A673 (cell line): ENCODE measurements around the gene TEX2. TPM values are rescaled to one million over a fixed set of nuclear protein-coding genes. Genes with fewer than 3 reads are reported as not detected.
A peak's percentile ranks its signal among the peaks of the same experiment; 100 is the strongest.

Source experiments
- BruUV-seq: library from RNA; stranded (reverse); fragments of 400-500 nt; replicated peaks from 2 replicates; lab custom pipeline; 2021; lab: Mats Ljungman, UMichigan
- CTCF ChIA-PET: fragments of 300-600 bp; sonication (Branson Sonifier 250); formaldehyde crosslinking; loops from one replicate; lab custom pipeline; 2022; ENCODE audit warnings: antibody characterized with exemption; lab: Charles Lee
- POLR2A ChIA-PET: fragments of 300-600 bp; sonication (Branson Sonifier 250); formaldehyde crosslinking; loops from one replicate; lab custom pipeline; 2022; ENCODE audit warnings: antibody characterized with exemption; ENCODE audit not compliant: low non-redundant PET; lab: Charles Lee
- DNase-seq: peaks from one replicate; pipeline ENCODE4 v3.0.0-alpha.2; 2015; ENCODE audit warnings: low spot score
- H3K27ac ChIP-seq: fragments of 200-600 bp; sonication (generic); 2 replicates; pipeline ENCODE4 v1.5.1; 2016; ENCODE audit warnings: mixed run types, low read depth, mild to moderate bottlenecking, mixed read lengths, antibody characterized with exemption, low read length; ENCODE audit not compliant: poor library complexity, severe bottlenecking
- H3K27me3 ChIP-seq: fragments of 200-600 bp; sonication (generic); replicated peaks from 2 replicates; pipeline ENCODE4 v1.6.1; 2017; ENCODE audit warnings: mixed run types, low read depth, mild to moderate bottlenecking, mixed read lengths, antibody characterized with exemption, low read length; ENCODE audit not compliant: insufficient read depth, poor library complexity
- H3K36me3 ChIP-seq: fragments of 200-600 bp; sonication (generic); 2 replicates; pipeline ENCODE4 v1.6.1; 2016; ENCODE audit warnings: mixed run types, mild to moderate bottlenecking, mixed read lengths, antibody characterized with exemption, low read length; ENCODE audit not compliant: insufficient read depth, poor library complexity, severe bottlenecking
- H3K4me1 ChIP-seq: fragments of 200-600 bp; sonication (generic); 2 replicates; pipeline ENCODE4 v1.6.1; 2017; ENCODE audit warnings: mixed run types, mild to moderate bottlenecking, mixed read lengths, antibody characterized with exemption, low read length; ENCODE audit not compliant: insufficient read depth, poor library complexity, severe bottlenecking
- H3K4me3 ChIP-seq: fragments of 200-600 bp; sonication (generic); 2 replicates; pipeline ENCODE4 v1.5.1; 2016; ENCODE audit warnings: low read depth, mixed run types, mild to moderate bottlenecking, mixed read lengths, low read length; ENCODE audit not compliant: poor library complexity, severe bottlenecking
- H3K9me3 ChIP-seq: fragments of 200-600 bp; sonication (generic); 2 replicates; pipeline ENCODE4 v1.6.1; 2016; ENCODE audit warnings: mixed run types, low read depth, mild to moderate bottlenecking, mixed read lengths, antibody characterized with exemption, low read length; ENCODE audit not compliant: poor library complexity, severe bottlenecking
- CTCF ChIP-seq: fragments of 300-800, 200-600 bp; sonication (generic); conservative IDR thresholded peaks from 2 replicates; pipeline ENCODE4 v1.5.1; 2017; ENCODE audit warnings: low read depth, mild to moderate bottlenecking, antibody characterized with exemption, low read length, moderate library complexity, mixed read lengths
- EZH2 ChIP-seq: fragments of 200-600 bp; sonication (generic); IDR thresholded peaks from 2 replicates; pipeline ENCODE4 v1.6.1; 2017; ENCODE audit warnings: borderline replicate concordance, low read depth, mild to moderate bottlenecking, mixed read lengths, antibody characterized with exemption, low read length; ENCODE audit not compliant: poor library complexity, severe bottlenecking
- intact Hi-C: fragments of 100-400 bp; cut with micrococcal nuclease; formaldehyde crosslinking; loops from one replicate; pipeline ENCODE4 v1.10.0; 2022; ENCODE audit not compliant: unreplicated experiment
- total RNA-seq: library from RNA; stranded (reverse); gene quantifications from 2 replicates; pipeline ENCODE4 v1.2.3, GENCODE V29; 2021

Gene TEX2
- total RNA-seq, 1 experiment from 2014 or later: 16.1 TPM

GRCh38 chr17:64281962-64282752 is 19.1 kb upstream of the TEX2 start:
- H3K4me3 ChIP-seq: no peak overlapping the region
- TF ChIP-seq CTCF (peak; percentile 85), EZH2 (no peak)
- no peaks in the 10 kb centered on the region for H3K27me3 ChIP-seq
- POLR2A ChIA-PET: interaction anchor here (0.6 kb wide), 1 partner anchor 148 kb away, joined by 3 read pairs; no protein-coding TSS in a partner anchor
- no peak overlapping the region for H3K27ac ChIP-seq
- H3K36me3 ChIP-seq: no peaks in the 10 kb centered on the region
- intact Hi-C loops: loop anchor here (1.0 to 10.0 kb wide), 3 partner anchors 134 to 367 kb away; partner anchors contain the start of genes CSHL1 and GH1
- BruUV-seq: no TSS peak
- no peaks in the 10 kb centered on the region for H3K9me3 ChIP-seq
- H3K4me1 ChIP-seq: peaks cover 6% of the 10 kb centered on the region
- CTCF ChIA-PET: interaction anchor here (0.6 to 1.4 kb wide), 14 partner anchors 14 to 363 kb away, joined by 3 to 9 read pairs (median 4); partner anchors contain the start of gene POLG2
- DNase-seq: peak; percentile 85

- no peaks in the 10 kb centered on the region for H3K36me3 ChIP-seq
- ChIA-PET POLR2A (no interaction called here), CTCF (no interaction called here)
- intact Hi-C loops: no loop called here
- H3K4me1 ChIP-seq: peaks cover 6% of the 10 kb centered on the region
- no TSS peak for BruUV-seq
- TF ChIP-seq EZH2 (no peak), CTCF (no peak)
- no peaks in the 10 kb centered on the region for H3K9me3 ChIP-seq
- no peak overlapping the region for H3K27ac ChIP-seq
- no peaks in the 10 kb centered on the region for H3K27me3 ChIP-seq
- no peak for DNase-seq
- H3K4me3 ChIP-seq: no peak overlapping the region
Observed at GRCh38 chr17:64278614-64279013, 15.6 kb upstream of the TEX2 start.

GRCh38 chr17:64277831-64278562 is 14.9 kb upstream of the TEX2 start:
- H3K27ac ChIP-seq: no peak overlapping the region
- peaks cover 6% of the 10 kb centered on the region for H3K4me1 ChIP-seq
- BruUV-seq: no TSS peak
- intact Hi-C loops: no loop called here
- H3K36me3 ChIP-seq: no peaks in the 10 kb centered on the region
- no peaks in the 10 kb centered on the region for H3K27me3 ChIP-seq
- DNase-seq: no peak
- CTCF ChIA-PET: no interaction called here
- TF ChIP-seq CTCF (no peak), EZH2 (no peak)
- POLR2A ChIA-PET: interaction anchor here (0.6 kb wide), 1 partner anchor 359 kb away, joined by 5 read pairs; no protein-coding TSS in a partner anchor
- H3K4me3 ChIP-seq: no peak overlapping the region
- H3K9me3 ChIP-seq: no peaks in the 10 kb centered on the region
